ENCODE results near the gene ADCY7.
A peak's percentile ranks its signal among the peaks of the same experiment; 100 is the strongest.

ADCY7 gene

GRCh38 chr16:50244140-50244503 lies 22.2 kb upstream of the ADCY7 start:
- H4K8ac ChIP-seq (ENCODE audit: low read length) = no peak overlapping the region
- no peaks in the 10 kb centered on the region for H3K9me3 ChIP-seq (ENCODE audit: control insufficient read depth, low read length)
- WGBS = 90% methylated on average over 9 of the region's 9 CpGs
- H3K27me3 ChIP-seq (ENCODE audit: control insufficient read depth in 1 of 2, insufficient read depth in 1 of 2, low read length in 2 of 2) = peaks cover 2 to 4% of the 10 kb centered on the region in 2 experiments
- no peak overlapping the region for H3K9ac ChIP-seq (ENCODE audit: low read length)
- no peak overlapping the region for H2BK5ac ChIP-seq (ENCODE audit: low read depth, low read length, poor library complexity, severe bottlenecking)
- H2BK12ac ChIP-seq (ENCODE audit: low read length in 2 of 2) = no peak overlapping the region
- no peak overlapping the region for H3K4ac ChIP-seq (ENCODE audit: low read depth in 1 of 2, low read length in 2 of 2)
- H3K36me3 ChIP-seq (ENCODE audit: control insufficient read depth in 1 of 2, insufficient read depth in 2 of 2, low read depth in 1 of 2, low read length in 2 of 2) = no peaks in the 10 kb centered on the region
- H3K23ac ChIP-seq (ENCODE audit: low read length in 2 of 2) = no peak overlapping the region
- H3K14ac ChIP-seq (ENCODE audit: low read length in 2 of 2) = peak overlapping the region in 1 of 2 experiments; percentile 14
- H2AK5ac ChIP-seq (ENCODE audit: low read length, severe bottlenecking) = no peak overlapping the region
- no peak overlapping the region for H3K18ac ChIP-seq (ENCODE audit: low read depth in 1 of 2, low read length in 2 of 2)
- no peak overlapping the region for H2BK120ac ChIP-seq (ENCODE audit: low read depth, low read length)
- H3K79me1 ChIP-seq (replicated peaks; ENCODE audit: low read length, poor library complexity, severe bottlenecking) = no peaks in the 10 kb centered on the region
- no peak overlapping the region for H2BK15ac ChIP-seq (ENCODE audit: low read depth, poor library complexity, severe bottlenecking)
- H4K91ac ChIP-seq (ENCODE audit: low read length) = no peak overlapping the region
- no peak overlapping the region for H3K4me2 ChIP-seq (ENCODE audit: low read length, poor library complexity, severe bottlenecking)
- H3K4me1 ChIP-seq (ENCODE audit: control insufficient read depth, insufficient read depth, low read depth, low read length) = peaks cover 17% of the 10 kb centered on the region
- H2AFZ ChIP-seq (ENCODE audit: low read depth, low read length) = no peak overlapping the region
- DNase-seq = no peak
- H3K27ac ChIP-seq (ENCODE audit: low read length, poor library complexity, severe bottlenecking) = no peak overlapping the region
- H3K4me3 ChIP-seq (ENCODE audit: insufficient read depth in 1 of 2, low read depth in 1 of 2, low read length in 2 of 2) = no peak overlapping the region

GRCh38 chr16:50244504-50245416 lies 21.6 kb upstream of the ADCY7 start:
- Histone ChIP-seq H2BK12ac (ENCODE audit: low read length in 2 of 2) (no peak overlapping the region), H3K4ac (ENCODE audit: low read depth in 1 of 2, low read length in 2 of 2) (no peak overlapping the region), H3K14ac (ENCODE audit: low read length in 2 of 2) (peak overlapping the region in 1 of 2 experiments; percentile 55), H2AFZ (ENCODE audit: low read depth, low read length) (no peak overlapping the region), H3K4me2 (ENCODE audit: low read length, poor library complexity, severe bottlenecking) (peak overlapping the region; percentile 76), H3K9me3 (ENCODE audit: control insufficient read depth, low read length) (no peaks in the 10 kb centered on the region), H3K4me1 (ENCODE audit: control insufficient read depth, insufficient read depth, low read depth, low read length) (peaks cover 19% of the 10 kb centered on the region), H3K36me3 (ENCODE audit: control insufficient read depth in 1 of 2, insufficient read depth in 2 of 2, low read depth in 1 of 2, low read length in 2 of 2) (no peaks in the 10 kb centered on the region), H3K4me3 (ENCODE audit: insufficient read depth in 1 of 2, low read depth in 1 of 2, low read length in 2 of 2) (peak overlapping the region in 1 of 2 experiments; percentile 79), H3K9ac (ENCODE audit: low read length) (peak overlapping the region; percentile 77), H4K8ac (ENCODE audit: low read length) (peak overlapping the region; percentile 66), H2BK15ac (ENCODE audit: low read depth, poor library complexity, severe bottlenecking) (no peak overlapping the region), H3K23ac (ENCODE audit: low read length in 2 of 2) (peak overlapping the region in 1 of 2 experiments; percentile 26), H2BK5ac (ENCODE audit: low read depth, low read length, poor library complexity, severe bottlenecking) (no peak overlapping the region), H3K79me1 (replicated peaks; ENCODE audit: low read length, poor library complexity, severe bottlenecking) (no peaks in the 10 kb centered on the region), H2AK5ac (ENCODE audit: low read length, severe bottlenecking) (no peak overlapping the region), H3K27me3 (ENCODE audit: control insufficient read depth in 1 of 2, insufficient read depth in 1 of 2, low read length in 2 of 2) (peaks cover 2 to 4% of the 10 kb centered on the region in 2 experiments), H3K27ac (ENCODE audit: low read length, poor library complexity, severe bottlenecking) (no peak overlapping the region), H3K18ac (ENCODE audit: low read depth in 1 of 2, low read length in 2 of 2) (no peak overlapping the region), H4K91ac (ENCODE audit: low read length) (no peak overlapping the region), H2BK120ac (ENCODE audit: low read depth, low read length) (no peak overlapping the region)
- no peak for DNase-seq
- WGBS = 30% methylated on average over 33 of the region's 33 CpGs

GRCh38 chr16:50245417-50246298 lies 20.7 kb upstream of the ADCY7 start:
- Histone ChIP-seq H3K4me2 (ENCODE audit: low read length, poor library complexity, severe bottlenecking) (peak overlapping the region; percentile 88), H2BK15ac (ENCODE audit: low read depth, poor library complexity, severe bottlenecking) (peak overlapping the region; percentile 74), H3K14ac (ENCODE audit: low read length in 2 of 2) (peak overlapping the region in 1 of 2 experiments; percentile 53), H2BK120ac (ENCODE audit: low read depth, low read length) (no peak overlapping the region), H2AFZ (ENCODE audit: low read depth, low read length) (peak overlapping the region; percentile 92), H2BK12ac (ENCODE audit: low read length in 2 of 2) (peak overlapping the region in 1 of 2 experiments; percentile 67), H3K27ac (ENCODE audit: low read length, poor library complexity, severe bottlenecking) (no peak overlapping the region), H3K27me3 (ENCODE audit: control insufficient read depth in 1 of 2, insufficient read depth in 1 of 2, low read length in 2 of 2) (peaks cover 2 to 4% of the 10 kb centered on the region in 2 experiments), H4K8ac (ENCODE audit: low read length) (peak overlapping the region; percentile 51), H2AK5ac (ENCODE audit: low read length, severe bottlenecking) (no peak overlapping the region), H3K79me1 (replicated peaks; ENCODE audit: low read length, poor library complexity, severe bottlenecking) (no peaks in the 10 kb centered on the region), H4K91ac (ENCODE audit: low read length) (no peak overlapping the region), H3K23ac (ENCODE audit: low read length in 2 of 2) (peak overlapping the region in 1 of 2 experiments; percentile 17), H3K4me1 (ENCODE audit: control insufficient read depth, insufficient read depth, low read depth, low read length) (peaks cover 19% of the 10 kb centered on the region), H3K4ac (ENCODE audit: low read depth in 1 of 2, low read length in 2 of 2) (peak overlapping the region in 1 of 2 experiments; percentile 33), H3K18ac (ENCODE audit: low read depth in 1 of 2, low read length in 2 of 2) (peak overlapping the region in 1 of 2 experiments; percentile 74), H3K9me3 (ENCODE audit: control insufficient read depth, low read length) (no peaks in the 10 kb centered on the region), H2BK5ac (ENCODE audit: low read depth, low read length, poor library complexity, severe bottlenecking) (no peak overlapping the region), H3K9ac (ENCODE audit: low read length) (peak overlapping the region; percentile 77), H3K4me3 (ENCODE audit: insufficient read depth in 1 of 2, low read depth in 1 of 2, low read length in 2 of 2) (peak overlapping the region; percentile 62 to 79), H3K36me3 (ENCODE audit: control insufficient read depth in 1 of 2, insufficient read depth in 2 of 2, low read depth in 1 of 2, low read length in 2 of 2) (no peaks in the 10 kb centered on the region)
- WGBS = 2% methylated on average over 26 of the region's 74 CpGs
- DNase-seq = peak; percentile 53
